GM21619 (cell line): Measurements from ENCODE around the gene VPS13D.

Source experiments
- ATAC-seq: cut with Tn5 transposase; IDR thresholded peaks from one replicate; pipeline ENCODE4 v1.9.1; 2021; ENCODE audit not compliant: unreplicated experiment

The VPS13D gene

GRCh38 chr1:12229835-12230548 lies at the start of gene VPS13D:
Gene VPS13D, plus strand, starts transcription at chr1:12230030. Its CDS starts 4,237 bp downstream, at chr1:12234267.
- ATAC-seq: peak; percentile 80

GRCh38 chr1:12180315-12180714 lies 49.5 kb upstream of the VPS13D start:
- ATAC-seq: no peak

- no peak for ATAC-seq
Measured at GRCh38 chr1:12180903-12181302, 48.9 kb upstream of the VPS13D start.

GRCh38 chr1:12181568-12181967 lies 48.3 kb upstream of the VPS13D start:
- ATAC-seq: no peak

- ATAC-seq: no peak
Measured at GRCh38 chr1:12182410-12182984, 47.3 kb upstream of the VPS13D start.

GRCh38 chr1:12183095-12183794 lies 46.6 kb upstream of the VPS13D start:
- ATAC-seq: no peak

- no peak for ATAC-seq
Measured at GRCh38 chr1:12184008-12184681, 45.7 kb upstream of the VPS13D start.

GRCh38 chr1:12185036-12185917 lies 44.6 kb upstream of the VPS13D start:
- no peak for ATAC-seq

- ATAC-seq: no peak
Measured at GRCh38 chr1:12185918-12186678, 43.7 kb upstream of the VPS13D start.

- ATAC-seq: no peak
Measured at GRCh38 chr1:12186679-12186985, 43.2 kb upstream of the VPS13D start.

GRCh38 chr1:12188115-12188514 lies 41.7 kb upstream of the VPS13D start:
- no peak for ATAC-seq

GRCh38 chr1:12188657-12189327 lies 41.0 kb upstream of the VPS13D start:
- no peak for ATAC-seq

- no peak for ATAC-seq
Measured at GRCh38 chr1:12189328-12189682, 40.5 kb upstream of the VPS13D start.

GRCh38 chr1:12191242-12192032 lies 38.4 kb upstream of the VPS13D start:
- ATAC-seq: no peak

GRCh38 chr1:12194666-12195216 lies 35.1 kb upstream of the VPS13D start:
- no peak for ATAC-seq

GRCh38 chr1:12195416-12195815 lies 34.4 kb upstream of the VPS13D start:
- no peak for ATAC-seq

- ATAC-seq: no peak
Measured at GRCh38 chr1:12196641-12197482, 33.0 kb upstream of the VPS13D start.

- no peak for ATAC-seq
Measured at GRCh38 chr1:12197483-12197880, 32.3 kb upstream of the VPS13D start.
